Superior temporal gyrus (tissue), 1 donor: ENCODE data around the gene GIMAP2.
"Not testable (repeated sequence)": the region's sequence is repeated elsewhere in the genome, so short reads cannot be mapped to it uniquely, and the experiment has no call there.

Experiments
- DNase-seq: peaks from one replicate; pipeline ENCODE4 v3.0.0-alpha.2; 2016; ENCODE audit errors: extremely low spot score

The GIMAP2 gene

GRCh38 chr7:150685219-150686029, at the start of gene GIMAP2:
TSS of gene GIMAP2 (plus strand) at chr7:150685706. CDS start at chr7:150687060, 1,354 bp downstream.
- DNase-seq = peak; percentile 55

- DNase-seq = no peak
Measured at GRCh38 chr7:150641854-150642253, 43.7 kb upstream of the GIMAP2 start.

DNA sequence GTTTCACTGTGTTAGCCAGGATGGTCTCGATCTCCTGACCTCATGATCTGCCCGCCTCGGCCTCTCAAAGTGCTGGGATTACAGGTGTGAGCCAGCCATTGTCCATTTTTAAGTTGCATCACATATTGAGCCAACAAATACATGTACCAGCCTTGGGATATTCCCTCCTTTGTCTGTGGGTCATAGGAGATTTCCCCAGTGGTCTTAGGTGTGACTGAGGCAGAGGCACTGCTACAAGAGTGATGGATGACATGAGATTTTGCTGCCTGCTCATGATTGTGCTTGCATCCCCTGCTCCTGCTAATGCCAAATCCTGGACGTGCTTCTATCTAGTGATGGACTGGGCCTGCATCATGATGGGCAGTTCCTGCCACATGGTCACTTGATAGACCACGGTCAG, 42.6 kb upstream of the GIMAP2 start:
- DNase-seq = no peak

DNA sequence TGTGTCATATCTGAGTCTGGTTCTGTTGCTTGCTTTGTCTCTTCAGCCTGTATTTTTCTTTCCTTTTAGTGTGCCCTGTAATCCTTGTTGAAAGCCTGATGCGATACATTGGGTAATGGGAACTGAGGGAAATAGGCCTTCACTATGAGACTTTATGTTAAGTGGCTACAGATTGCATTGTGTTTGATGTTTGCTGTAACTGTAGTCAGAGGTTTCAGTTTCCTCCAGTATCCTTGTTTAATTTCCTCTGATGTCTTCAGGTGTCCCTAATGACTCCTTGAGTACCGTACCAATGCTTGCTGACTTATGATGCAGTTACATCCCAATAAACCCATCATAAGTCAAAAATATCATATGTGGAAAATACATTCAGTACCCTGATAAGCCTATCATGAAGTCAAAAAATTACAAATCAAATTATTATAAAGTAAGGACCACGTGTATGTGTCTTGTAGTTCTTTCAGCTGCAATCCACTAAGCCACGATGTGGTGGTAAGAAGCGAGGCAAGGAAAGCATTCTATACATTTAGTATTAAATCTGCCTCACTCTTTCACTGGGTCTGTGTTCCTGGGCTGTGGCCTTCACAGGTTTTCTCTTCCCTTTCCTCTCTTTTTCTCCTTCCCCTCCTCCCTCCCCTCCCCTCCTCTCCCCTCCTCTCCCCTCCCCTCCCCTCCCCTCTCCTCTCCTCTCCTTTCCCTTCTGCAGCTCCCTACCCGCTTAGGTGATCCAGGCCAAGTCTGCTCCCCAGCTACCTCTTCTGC, 40.1 kb upstream of the GIMAP2 start:
- DNase-seq = no peak

- DNase-seq = no peak
Measured at GRCh38 chr7:150648353-150649079, 37.0 kb upstream of the GIMAP2 start.

DNA sequence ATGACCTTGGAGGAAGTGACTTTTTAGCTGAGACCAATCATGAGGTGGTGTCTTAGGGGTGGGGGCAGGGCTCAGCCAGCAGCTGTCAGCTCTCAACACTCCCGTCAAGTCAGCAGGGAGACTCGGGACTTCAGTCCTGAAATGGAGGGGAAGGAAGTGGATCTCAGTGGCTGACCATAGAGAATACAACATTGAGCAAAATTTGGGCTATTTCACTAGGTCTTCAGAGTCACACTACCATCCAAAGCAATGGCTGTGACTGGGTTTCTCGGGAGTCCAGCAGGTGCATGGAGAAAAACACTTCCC, 36.5 kb upstream of the GIMAP2 start:
- DNase-seq = no peak

- DNase-seq = no peak
Measured at GRCh38 chr7:150654692-150655091, 30.8 kb upstream of the GIMAP2 start.

- DNase-seq = no peak
Measured at GRCh38 chr7:150656047-150656446, 29.5 kb upstream of the GIMAP2 start.

GRCh38 chr7:150657526-150657925, 28.0 kb upstream of the GIMAP2 start:
- DNase-seq = no peak

DNA sequence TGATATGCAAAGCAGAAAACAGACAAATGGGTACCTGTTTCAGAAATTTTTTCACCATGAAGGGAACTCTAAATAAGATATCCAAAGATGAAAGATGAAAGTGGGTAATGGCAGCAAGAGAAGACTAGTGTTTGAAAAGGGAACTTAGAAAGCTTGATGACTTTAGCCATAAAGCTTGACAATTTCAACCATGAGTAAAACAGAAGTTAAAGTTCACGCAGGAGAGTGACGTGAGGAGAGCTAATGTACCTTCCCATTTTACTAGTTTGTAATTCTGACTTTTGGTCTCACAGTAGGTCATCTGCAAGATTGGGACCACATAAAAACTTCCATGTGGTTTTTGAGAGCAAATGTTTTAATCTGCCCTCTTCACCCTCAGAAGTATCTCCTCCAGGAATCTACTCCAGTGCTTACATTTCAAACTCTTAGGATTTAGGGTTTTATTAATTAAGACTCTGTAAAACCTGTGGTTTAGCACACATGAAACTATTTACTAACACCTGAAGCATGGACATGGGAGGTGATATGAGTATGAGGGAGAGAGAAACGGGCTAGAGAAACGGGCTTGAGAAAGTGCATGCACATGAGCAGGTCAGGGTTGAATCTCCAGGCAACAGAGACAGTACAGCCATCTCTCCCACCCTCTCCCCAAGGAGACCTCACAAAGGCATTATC, 24.4 kb upstream of the GIMAP2 start:
- DNase-seq = no peak

DNA sequence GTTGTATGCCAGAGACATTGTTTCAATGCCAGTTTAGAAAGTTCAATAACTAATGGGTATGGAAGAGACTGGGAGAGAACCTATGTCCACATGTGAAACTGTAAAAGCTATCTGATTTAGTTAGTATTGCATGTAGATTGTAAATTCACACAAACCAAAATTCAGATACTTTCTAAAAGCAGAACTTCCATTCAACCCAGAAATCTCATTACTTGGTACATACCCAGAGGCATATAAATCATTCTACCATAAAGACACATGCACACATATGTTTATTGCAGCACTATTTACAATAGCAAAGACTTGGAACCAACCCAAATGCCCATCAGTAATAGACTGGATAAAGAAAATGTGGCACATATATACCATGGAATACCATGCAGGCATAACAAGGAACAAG, 22.7 kb upstream of the GIMAP2 start:
- not testable (repeated sequence) for DNase-seq

- no peak for DNase-seq
Measured at GRCh38 chr7:150663802-150664494, 21.6 kb upstream of the GIMAP2 start.

- DNase-seq = no peak
Measured at GRCh38 chr7:150665089-150665748, 20.3 kb upstream of the GIMAP2 start.

DNA sequence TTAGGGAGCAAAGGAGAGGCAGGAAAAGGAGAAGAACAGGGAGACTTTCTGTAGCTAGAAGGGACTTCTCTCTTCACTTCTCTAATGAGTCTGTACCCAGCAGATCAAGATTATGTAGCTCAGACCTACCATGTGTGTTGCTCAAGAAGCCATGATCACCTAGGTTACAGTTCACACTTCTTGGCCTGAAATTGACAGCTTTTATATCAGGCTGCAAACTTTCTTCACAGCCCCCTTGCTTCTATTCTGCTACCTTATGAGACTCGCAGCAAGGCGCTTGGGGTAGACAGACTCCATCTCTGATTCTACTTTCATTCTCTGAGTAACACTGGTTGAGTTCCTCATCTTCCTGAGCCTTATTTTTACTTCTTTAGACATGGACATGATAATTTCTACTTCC, 19.6 kb upstream of the GIMAP2 start:
- DNase-seq = no peak

GRCh38 chr7:150666412-150666811, 19.1 kb upstream of the GIMAP2 start:
- no peak for DNase-seq

- DNase-seq = no peak
Measured at GRCh38 chr7:150668472-150668911, 17.0 kb upstream of the GIMAP2 start.

- no peak for DNase-seq
Measured at GRCh38 chr7:150668977-150669376, 16.5 kb upstream of the GIMAP2 start.

GRCh38 chr7:150671798-150672585, 13.5 kb upstream of the GIMAP2 start:
- DNase-seq = not testable (repeated sequence)

DNA sequence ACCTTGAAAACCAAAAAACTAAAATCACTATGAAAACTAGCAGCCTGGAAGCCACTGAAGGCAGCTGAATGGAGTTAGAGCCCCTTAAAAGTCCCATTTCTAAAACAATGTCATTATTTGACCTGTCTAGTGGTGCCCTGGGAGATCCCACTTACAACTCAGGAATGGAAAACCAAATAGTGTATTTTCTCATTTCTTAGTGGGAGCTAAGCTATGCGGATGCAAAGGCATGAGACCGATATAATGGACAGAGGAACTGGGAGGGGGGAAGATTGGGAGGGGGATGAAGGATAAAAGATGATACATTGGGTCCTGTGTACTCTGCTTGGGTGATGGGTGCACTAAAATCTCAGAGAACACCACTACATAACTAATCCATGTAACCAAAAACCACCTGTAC, 9.8 kb upstream of the GIMAP2 start:
- DNase-seq = no peak

DNA sequence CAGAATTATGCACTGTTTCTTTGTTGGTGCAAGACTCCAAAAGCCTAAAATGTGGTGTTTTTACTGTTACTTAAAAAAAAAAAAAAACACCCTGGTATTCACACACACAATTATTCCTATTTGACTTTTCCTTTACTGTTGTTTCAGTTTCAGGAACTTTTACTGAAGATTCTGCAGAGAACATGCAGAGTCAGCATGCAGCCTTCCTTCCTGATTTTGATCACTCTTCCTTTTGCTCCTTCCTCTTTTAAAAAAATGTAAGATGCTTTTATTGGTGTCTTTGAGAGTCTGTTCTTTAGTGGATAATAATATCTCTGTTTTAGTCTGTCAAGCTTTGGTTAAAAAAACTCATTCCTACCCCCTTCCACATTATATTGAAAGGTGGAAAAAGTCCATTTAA, 9.2 kb upstream of the GIMAP2 start:
- DNase-seq = not testable (repeated sequence)
